GM21526 (cell line): ENCODE results near the gene ANKRD27.
"Not testable (repeated sequence)": the region's sequence is repeated elsewhere in the genome, so short reads cannot be mapped to it uniquely, and the experiment has no call there.

Experiments
- ATAC-seq: cut with Tn5 transposase; IDR thresholded peaks from one replicate; pipeline ENCODE4 v1.9.1; 2021; ENCODE audit warnings: moderate library complexity; ENCODE audit not compliant: unreplicated experiment, low FRiP score

The ANKRD27 gene

DNA sequence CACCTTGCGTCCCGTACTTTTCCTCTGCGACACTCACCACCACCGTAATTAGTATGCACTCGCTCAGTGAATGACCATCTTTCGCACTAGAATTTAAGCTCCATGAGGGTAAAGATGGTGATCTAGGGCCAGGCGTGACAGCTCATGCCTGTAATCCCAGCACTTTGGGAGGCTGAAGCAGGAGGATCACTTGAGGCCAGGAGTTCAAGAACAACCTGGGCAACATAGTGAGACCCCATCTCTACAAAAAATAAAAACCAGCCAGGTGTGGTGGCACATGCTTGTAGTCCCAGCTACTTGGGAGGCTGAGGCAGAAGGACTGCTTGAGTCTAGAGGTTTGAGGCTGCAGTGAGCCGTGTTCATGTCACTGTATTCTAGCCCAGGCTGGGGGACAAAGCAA lies 18.6 kb downstream of the ANKRD27 start:
- not testable (repeated sequence) for ATAC-seq

DNA sequence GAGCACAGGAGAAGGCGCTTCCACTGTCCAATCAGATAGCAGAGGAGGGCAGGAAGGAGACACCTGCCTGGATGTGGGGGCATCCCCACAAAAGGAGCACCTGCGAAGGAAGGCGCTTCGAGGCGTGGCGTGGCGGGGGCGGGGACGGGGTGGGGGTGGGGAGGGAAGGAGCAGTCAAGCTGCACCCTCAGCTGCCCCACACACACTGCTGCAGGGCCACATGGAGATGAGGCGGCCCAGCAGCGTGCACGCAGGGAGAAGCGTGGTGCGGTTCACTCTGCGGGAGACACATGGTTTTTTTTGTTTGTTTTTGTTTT lies 21.4 kb downstream of the ANKRD27 start:
- no peak for ATAC-seq

DNA sequence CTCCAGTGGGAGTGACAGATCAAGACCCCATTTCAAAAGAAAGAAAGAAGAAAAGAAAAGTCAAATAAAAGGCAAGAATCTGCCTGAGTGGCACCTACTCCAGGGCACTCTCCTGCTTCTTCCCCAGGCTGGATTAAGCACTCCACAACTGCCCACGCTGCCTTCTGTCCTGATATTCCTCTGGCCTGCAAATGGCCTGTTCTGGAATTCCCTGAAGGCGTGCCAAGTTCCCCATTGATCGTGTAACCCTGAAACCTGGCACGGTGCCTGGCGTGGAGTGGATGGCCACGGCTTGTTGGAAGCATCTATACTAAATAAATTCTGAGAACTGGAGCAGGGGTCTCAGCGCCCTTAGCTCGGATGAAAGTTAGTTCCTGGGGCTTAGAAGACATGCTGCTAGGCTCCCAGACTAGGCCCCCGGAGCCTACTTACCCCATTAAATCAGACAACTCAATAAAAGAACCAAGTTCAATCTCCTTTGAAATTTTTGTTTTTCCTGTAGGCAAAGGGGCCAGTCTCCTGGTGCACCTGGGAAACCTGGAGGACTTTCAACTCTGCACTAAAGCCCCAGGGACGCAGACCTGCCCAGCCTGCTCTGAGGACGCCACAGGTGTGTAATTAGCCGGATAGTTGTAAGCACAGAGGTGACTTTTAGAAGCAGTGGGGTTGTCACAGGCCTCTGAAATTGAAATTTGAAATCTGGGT lies 21.9 kb downstream of the ANKRD27 start:
- no peak for ATAC-seq

DNA sequence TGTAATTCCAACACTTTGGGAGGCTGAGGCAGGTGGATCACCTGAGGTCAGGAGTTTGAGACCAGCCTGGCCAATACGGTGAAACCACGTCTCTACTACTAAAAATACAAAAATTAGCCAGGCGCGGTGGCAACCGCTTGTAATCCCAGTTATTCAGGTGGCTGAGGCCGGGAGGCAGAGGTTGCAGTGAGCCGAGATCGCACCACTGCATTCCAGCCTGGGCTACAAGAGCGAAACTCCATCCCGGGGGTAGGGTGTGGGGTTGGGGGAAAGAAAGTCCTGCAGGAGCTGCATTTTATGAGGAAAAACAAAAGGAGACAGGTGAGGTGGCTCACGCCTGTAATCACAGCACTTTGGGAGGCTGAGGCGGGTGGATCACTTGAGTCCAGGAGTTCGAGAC lies 22.6 kb downstream of the ANKRD27 start:
- ATAC-seq: not testable (repeated sequence)

DNA sequence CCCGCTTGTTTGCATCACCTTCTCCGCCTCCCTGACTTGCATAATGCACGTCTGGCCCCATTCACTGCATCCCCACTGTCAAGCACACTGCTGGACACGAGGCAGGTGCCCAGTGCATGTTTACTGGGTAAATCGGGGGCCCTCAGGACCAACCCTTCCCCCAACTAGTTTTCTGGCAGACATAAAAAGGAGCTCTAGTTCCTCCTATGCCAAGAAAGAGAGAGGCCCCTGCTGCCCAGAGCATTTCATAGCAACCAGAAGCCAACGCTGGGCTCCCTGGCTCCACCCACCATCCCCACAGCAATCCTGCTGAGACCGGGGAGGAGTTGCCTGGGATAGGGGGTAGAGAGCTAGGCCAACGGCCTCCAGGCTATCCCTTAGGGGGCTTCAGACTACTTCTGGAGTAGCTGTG lies 23.2 kb downstream of the ANKRD27 start:
- ATAC-seq: no peak

DNA sequence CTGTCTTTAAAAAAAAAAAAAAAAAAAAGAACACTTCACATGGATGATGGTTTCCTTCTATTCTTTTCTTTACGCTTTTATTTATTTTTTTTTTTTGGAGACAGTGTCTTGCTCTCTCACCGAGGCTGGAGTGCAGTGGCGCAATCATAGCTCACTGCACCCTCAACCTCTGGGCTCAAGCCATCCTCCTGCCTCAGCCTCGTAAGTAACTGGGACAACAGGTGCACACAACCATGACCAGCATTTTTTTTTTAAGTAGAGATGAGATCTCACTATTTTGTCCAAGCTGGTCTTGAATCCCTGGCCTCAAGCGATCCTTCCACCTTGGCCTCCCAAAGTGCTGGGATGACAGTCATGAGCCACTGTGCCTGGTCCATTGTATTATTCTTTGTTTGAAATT lies 24.3 kb downstream of the ANKRD27 start:
- ATAC-seq: no peak

DNA sequence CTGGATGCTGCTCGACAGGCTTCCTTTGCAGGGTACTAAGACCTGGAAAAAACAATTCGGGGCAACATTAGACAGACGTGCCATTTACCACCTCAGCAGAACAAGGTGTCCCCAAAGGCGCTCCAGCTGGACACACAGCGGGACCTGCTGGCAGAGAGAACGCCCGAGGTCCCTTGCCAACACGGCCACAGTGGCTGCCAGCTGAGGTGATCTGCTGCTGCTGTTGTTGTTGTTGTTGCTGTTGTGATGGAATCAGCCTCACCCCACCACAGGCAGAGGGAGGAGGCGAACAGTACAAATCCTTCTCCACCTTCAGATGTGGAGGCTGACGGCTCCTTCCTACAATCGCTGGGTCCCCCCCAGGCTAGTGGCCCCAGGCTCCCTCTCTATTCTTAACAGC lies 25.2 kb downstream of the ANKRD27 start:
- ATAC-seq: no peak

DNA sequence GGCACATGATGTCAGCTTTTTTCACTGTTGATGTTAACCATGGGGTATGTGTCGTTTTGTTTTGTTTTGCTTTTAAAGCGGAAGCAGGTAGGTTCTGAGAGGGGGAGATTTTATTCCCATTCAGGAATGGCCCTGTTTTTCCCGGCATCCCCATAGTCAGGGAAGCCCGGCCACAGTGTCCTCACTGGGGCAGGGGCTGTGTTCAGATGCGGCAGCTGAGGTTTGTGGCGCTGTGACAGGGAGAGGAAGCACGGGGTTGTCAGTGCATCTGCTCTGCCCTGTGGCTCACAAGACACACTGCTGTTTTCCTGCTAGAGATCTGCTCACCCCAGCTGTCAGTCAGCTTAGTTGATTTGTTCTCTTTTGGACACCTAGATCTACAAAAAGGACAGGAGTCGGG lies 27.6 kb downstream of the ANKRD27 start:
- ATAC-seq: no peak

DNA sequence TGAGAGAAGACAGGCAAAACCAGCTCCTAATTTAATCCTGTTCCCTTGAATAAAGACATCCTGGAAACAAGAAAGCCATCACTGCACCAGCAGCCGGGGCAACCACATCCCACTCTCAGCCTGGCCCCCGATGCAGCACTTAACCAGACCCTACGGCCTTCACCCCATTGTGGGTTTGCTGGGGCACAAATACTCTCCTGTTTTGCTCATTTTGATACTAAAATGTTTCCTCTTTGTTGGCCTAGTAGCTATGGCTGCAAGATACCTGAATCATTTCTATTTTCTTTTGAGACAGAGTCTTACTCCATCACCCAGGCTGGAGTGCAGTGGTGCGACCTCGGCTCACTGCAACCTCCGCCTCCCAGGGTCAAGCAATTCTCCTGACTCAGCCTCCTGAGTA lies 28.4 kb downstream of the ANKRD27 start:
- ATAC-seq: no peak

DNA sequence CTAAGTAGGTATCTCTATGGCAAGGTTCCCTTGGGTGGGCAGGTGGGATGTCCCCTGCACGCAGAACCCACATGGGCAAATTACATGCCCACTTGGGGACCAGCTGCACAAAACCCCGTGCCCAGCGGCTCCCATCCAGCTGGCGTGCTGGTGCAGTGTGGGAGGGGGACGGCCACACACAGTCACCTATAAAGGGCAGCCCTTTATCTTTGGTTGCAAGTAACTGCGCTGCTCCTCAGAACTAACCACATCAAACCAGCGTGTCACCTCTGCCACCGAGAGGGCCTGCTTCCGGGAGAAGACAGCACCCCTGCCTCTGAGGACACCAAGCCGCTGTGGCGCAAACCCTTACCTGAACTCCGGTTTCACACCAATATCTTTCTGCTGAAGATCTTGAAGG lies 32.2 kb downstream of the ANKRD27 start:
- ATAC-seq: no peak

DNA sequence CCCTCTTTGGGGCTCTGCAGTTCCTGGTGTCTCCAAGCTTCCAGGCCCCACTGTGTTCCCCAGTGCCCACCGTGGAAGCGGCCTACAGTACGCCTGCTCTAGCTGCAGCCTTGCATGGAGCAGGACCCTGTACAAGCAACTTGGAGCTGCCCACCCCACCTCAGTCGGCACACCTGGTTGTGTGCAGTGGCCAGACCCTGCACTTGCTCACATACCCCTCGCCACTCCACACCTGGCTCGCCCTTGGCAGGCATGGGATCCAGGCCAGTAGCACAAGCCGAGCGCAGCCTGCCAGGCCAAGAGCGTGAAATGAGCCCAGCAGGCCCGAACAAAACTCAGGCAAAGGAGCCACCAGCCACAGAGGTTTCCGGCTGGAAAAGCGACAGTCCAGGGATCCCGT lies 36.4 kb downstream of the ANKRD27 start:
- ATAC-seq: no peak

DNA sequence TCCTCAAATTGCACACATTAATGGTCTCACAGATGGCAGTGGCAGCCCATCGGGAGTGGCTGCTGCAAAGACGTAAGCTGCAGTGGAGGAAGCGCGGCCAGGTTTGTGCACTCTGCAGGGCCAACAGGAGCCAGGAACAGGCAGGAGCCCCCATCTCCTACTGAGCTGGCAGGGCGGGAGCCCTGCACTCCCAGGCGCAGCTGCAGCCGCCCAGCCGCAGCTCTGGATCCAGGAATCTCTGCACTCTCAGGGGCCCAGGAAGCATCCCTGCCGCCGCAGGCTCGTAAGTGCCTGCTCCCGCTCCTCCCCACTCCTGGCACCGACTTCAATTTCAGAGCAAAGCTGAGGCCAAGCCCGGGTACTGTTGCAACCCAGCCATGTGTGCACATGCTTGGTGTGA lies 37.5 kb downstream of the ANKRD27 start:
- ATAC-seq: no peak

DNA sequence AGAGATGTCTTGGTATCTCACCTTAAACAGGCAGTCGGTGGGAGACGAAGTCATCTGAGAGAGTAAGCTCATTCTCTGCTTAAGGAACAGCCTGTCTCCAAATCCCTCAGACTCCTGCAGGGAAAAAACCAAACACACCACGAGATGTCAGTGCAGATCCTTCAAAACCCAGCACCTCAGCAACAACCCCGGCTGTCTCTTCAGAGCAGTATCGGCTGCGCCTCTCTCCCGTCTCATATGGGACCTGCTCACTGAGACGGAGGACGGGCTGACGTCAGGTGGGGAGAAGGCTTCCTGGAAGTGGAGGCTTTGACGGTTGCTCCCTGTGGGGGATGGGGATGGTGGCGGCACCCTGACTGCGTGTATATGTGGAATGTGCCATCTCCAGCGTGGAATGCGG lies 43.6 kb downstream of the ANKRD27 start:
- ATAC-seq: no peak

DNA sequence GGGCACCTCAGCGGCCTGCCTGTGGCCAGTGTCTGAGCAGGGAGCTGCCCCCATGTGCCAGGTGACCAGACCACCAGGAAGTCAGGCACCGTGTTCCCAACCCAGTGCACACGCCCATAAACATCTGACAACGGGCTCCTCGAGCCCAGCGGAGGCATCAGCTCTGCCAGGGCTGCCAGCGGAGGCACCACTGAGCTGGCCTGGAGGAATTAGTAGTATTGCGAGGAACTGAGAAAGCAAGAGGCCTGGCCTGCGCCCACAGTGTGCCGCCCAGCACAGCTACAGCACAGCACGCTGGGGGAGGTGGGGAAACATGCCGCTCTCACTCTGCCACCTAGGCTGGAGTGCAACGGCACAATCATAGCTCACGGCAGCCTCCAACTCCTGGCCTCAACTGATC lies 44.6 kb downstream of the ANKRD27 start:
- ATAC-seq: no peak

DNA sequence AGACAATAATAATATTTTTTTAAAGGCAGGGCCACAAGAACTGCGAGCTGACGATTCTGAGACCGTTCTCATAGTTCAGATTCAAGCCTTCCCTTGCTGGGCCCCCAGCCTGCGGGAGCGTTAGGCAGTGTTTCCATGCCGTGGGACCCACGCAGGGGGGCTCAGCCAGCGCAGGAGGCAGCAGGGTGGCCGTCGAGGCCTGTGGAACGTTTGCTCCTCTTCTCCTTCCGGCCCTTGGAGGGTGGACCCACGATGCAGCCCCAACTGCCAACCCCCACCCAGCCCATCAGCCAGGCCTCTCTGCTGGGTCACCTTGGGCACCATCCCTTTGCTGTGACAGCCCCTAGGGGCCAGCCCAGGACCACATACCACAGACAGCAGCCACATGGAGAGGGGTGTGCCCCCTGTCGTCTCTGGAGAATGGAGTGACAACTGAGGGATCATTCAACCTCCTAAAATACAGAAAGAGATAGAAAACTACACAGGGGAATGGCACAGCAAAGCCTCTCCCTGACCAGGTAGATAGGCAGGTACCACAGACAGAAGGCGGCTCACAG lies 47.2 kb downstream of the ANKRD27 start:
- ATAC-seq: no peak

DNA sequence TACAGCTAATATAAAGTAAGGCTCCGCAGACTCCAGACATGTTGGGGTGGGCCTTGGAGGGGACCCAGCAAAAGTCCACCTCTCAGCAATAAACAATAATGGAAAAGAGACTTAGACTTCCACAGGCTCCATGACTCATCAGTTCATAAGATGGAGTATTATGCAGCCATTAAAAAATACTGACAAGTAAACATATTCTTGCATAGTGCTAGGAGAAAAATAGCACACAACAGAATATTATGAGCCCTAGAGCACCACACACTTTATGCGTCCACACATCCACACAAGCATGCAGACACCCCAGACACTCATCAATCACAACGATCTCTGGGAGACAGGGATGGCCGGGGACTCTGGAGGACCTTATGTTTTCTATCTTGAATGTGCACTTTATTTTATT lies 48.0 kb downstream of the ANKRD27 start:
- ATAC-seq: no peak

DNA sequence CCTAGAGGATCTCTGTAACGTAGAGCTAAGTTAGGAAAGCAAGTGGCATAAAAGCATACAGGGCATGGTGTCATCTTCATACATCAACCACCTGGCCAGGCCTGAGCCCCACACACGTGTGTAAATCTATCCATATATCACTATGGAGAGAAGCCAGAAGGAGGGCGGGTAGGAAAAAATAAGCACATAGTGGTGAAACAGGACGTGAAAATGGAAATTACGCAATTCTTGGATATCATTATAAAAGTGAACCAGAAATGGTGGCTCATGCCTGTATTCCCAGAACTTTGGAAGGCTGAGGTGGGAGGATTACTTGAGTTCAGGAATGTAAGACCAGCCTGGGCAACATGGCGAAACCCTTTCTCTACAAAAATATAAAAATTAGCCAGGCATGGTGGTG lies 50.6 kb downstream of the ANKRD27 start:
- no peak for ATAC-seq

DNA sequence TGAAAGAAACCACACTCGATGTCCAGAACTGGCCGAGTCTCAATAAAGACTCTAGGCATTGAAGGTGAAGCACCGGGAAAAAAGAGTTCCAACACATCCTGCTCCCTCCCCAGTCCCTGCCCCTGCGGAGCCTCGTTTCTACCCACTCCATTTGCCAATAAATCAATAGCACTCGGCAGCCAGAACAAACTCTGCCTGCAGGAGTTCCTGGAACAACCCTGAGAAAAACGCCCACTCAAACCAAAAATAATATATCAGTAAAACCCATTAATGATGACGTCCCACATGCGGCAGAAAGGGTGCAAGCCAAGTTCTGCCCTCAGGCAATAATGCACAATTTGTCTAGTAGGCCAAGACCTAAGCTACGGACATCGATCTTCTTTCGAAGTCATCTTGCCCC lies 53.0 kb downstream of the ANKRD27 start:
- no peak for ATAC-seq

DNA sequence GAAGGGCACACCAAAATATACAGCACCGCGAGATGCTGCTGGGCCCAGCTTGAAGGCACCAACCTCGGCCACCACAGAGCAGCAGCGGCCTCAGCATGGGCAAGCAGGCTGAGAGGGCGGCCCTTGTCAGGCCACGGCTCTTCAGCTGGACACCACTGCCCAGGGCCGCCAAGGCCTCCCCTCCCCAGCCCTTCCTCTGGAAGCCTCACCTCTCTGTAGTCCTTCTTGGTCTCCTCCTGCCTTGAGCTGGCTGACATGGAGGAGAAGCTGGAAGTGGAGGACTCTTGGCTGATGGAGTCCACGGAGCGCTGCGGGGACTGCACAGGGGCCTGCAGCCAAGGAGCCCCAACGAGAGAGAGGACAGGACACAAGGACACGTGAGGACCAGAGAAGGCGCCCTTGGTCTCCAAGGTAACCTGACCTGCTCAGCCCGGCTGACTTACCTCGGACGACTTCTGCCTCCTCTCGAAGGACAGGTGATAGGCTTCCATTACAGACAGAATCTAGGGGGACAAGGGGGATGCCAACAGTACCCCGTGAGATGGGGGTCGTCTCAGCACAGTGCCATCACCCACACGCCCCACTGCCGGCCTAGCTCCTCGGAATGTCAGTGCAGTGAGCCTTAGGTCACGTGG lies 55.8 kb downstream of the ANKRD27 start:
- ATAC-seq: no peak

DNA sequence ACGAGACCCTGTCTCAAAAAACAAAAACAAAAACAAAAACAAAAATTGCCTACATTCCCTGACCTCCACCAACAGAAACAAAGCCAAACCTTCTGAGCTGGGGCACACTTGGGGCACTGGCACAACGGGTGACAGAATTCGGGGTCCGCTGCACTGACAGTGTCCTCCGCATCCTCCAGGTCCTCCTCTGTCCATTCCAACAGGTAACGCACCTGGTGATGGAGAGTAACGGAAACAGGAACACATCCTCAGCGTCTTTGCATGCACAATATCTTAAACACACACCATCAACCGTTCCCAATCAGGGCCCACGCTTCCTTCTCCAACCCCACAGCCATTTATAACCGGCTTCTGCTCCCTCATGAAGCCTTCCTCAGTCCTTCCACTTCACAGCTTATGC lies 59.4 kb downstream of the ANKRD27 start:
- no peak for ATAC-seq

DNA sequence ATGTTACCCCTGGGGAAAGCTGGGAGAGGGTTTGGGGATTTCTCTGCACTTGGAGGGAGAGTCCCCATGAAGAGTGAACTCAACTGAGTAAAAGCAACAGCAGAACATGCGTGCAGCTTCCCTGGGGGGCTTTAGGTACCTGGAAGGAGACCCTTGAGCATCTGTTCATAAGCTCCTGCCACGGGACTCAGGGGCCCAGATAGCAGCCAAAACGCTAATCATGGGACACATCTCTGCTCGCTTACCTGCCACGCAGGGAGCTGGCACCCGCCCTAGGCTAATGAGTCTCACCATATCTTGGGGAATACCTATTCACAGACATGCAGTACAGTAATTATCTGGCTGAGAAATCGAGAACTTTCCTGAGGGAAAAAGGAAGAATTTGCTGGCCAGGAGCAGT lies 60.1 kb downstream of the ANKRD27 start:
- no peak for ATAC-seq

DNA sequence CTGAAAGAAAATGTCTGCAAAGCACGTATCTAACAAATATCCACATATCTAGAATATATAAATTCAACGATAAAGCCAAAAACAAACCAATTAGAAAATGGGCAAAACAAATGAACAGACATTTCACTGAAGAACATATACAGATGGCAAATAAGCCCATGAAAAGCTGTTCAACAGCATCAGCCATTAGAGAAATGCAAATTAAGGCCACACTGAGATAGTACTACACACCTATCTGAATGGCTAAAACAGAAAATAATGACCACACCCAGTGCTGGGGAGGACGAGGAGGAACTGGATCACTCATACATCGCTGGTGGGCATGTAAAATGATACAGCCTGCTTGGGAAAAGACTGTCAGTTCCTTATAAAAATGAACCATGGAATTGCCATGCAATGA lies 62.0 kb downstream of the ANKRD27 start:
- no peak for ATAC-seq
